HepG2 (cell line): ENCODE measurements around the gene ACTN4.

Experiments used
- ARID2 ChIP-seq: sonication (generic); formaldehyde crosslinking; IDR thresholded peaks from 2 replicates; pipeline ENCODE4 v1.8.1; 2022; ENCODE audit warnings: mild to moderate bottlenecking, missing genetic modification reagents, borderline replicate concordance
- BORCS8-MEF2B ChIP-seq: sonication (generic); formaldehyde crosslinking; IDR thresholded peaks from 2 replicates; pipeline ENCODE4 v1.8.0; 2022; ENCODE audit warnings: mild to moderate bottlenecking, missing genetic modification reagents
- CTCF ChIP-seq: sonication (generic); formaldehyde crosslinking; IDR thresholded peaks from 2 replicates; pipeline ENCODE4 v1.5.0; 2020; ENCODE audit warnings: mild to moderate bottlenecking, missing genetic modification reagents, moderate library complexity
- GTF3A ChIP-seq: sonication (generic); formaldehyde crosslinking; conservative IDR thresholded peaks from 2 replicates; pipeline ENCODE4 v1.4.0; 2020; ENCODE audit warnings: mild to moderate bottlenecking, missing genetic modification reagents
- MLX ChIP-seq: IDR thresholded peaks from 2 replicates; pipeline ENCODE4 v1.6.1; 2016
- SRSF9 ChIP-seq: fragments of 200-400 bp; formaldehyde crosslinking; IDR thresholded peaks from 2 replicates; pipeline ENCODE4 v1.6.1; 2018; ENCODE audit warnings: borderline replicate concordance, mild to moderate bottlenecking, low read depth, low read length; ENCODE audit not compliant: insufficient read depth, poor library complexity, severe bottlenecking
- THYN1 ChIP-seq: sonication (generic); formaldehyde crosslinking; IDR thresholded peaks from 2 replicates; pipeline ENCODE4 v1.8.1; 2023; ENCODE audit warnings: low read depth, mild to moderate bottlenecking, moderate library complexity, missing genetic modification reagents, borderline replicate concordance
- ZNF703 ChIP-seq: sonication (generic); formaldehyde crosslinking; IDR thresholded peaks from 2 replicates; pipeline ENCODE4 v1.5.1; 2020; ENCODE audit warnings: missing genetic modification reagents, mild to moderate bottlenecking, moderate library complexity, borderline replicate concordance

GRCh38 chr19:38671654-38672053, 24.2 kb downstream of the ACTN4 start:
- TF ChIP-seq THYN1, result no peak
- TF ChIP-seq ARID2, result no peak
- no peak for TF ChIP-seq ZNF703
- TF ChIP-seq MLX (CRISPR knock-in tag), result no peak
- TF ChIP-seq SRSF9, result no peak
- no peak for TF ChIP-seq GTF3A (CRISPR knock-in tag)
- no peak for TF ChIP-seq CTCF (CRISPR knock-in tag)
- TF ChIP-seq BORCS8-MEF2B (CRISPR knock-in tag), result no peak
